Liver (tissue), 9 donors: ENCODE results near the gene WDR7. TPM values are rescaled to one million over a fixed set of nuclear protein-coding genes. Genes with fewer than 3 reads are reported as not detected.

ENCODE experiments used
- DNase-seq: peaks from one replicate; pipeline ENCODE4 v3.0.0-alpha.2; 2017; ENCODE audit warnings: low spot score
- H3K27ac ChIP-seq, 2 donors: one replicate each; pipeline ENCODE4 v1.7.0; 2013; ENCODE audit warnings: inconsistent platforms in 2 of 2, low read length in 2 of 2, control low read depth in 1 of 2, low read depth in 1 of 2, mild to moderate bottlenecking in 1 of 2
- H3K27me3 ChIP-seq, 4 donors: one replicate each; pipeline versions ENCODE4 v1.6.1 to v1.7.0; 2013; ENCODE audit warnings: low read length in 3 of 4, inconsistent platforms in 1 of 4, mild to moderate bottlenecking in 1 of 4, moderate library complexity in 1 of 4; ENCODE audit not compliant: control insufficient read depth in 4 of 4, insufficient read depth in 4 of 4
- H3K36me3 ChIP-seq, 4 donors: one replicate each; pipeline versions ENCODE4 v1.6.1 to v1.7.0; 2013; ENCODE audit warnings: low read length in 3 of 4, mild to moderate bottlenecking in 3 of 4, low read depth in 1 of 4, moderate library complexity in 1 of 4; ENCODE audit not compliant: control insufficient read depth in 4 of 4, insufficient read depth in 3 of 4
- H3K4me1 ChIP-seq, 4 donors: one replicate each; pipeline versions ENCODE4 v1.6.1 to v1.7.0; 2013; ENCODE audit warnings: low read length in 3 of 4, mild to moderate bottlenecking in 3 of 4, moderate library complexity in 1 of 4; ENCODE audit not compliant: control insufficient read depth in 4 of 4, insufficient read depth in 4 of 4
- H3K4me3 ChIP-seq, 3 donors: one replicate each; pipeline versions ENCODE4 v1.6.1 to v1.7.0; 2013; ENCODE audit warnings: low read length in 3 of 3, control low read depth in 1 of 3, low read depth in 1 of 3, mild to moderate bottlenecking in 1 of 3
- H3K9ac ChIP-seq, 2 donors: one replicate each; pipeline ENCODE4 v1.7.0; 2013; ENCODE audit warnings: low read length in 2 of 2, mild to moderate bottlenecking in 2 of 2, moderate library complexity in 2 of 2, control low read depth in 1 of 2, low read depth in 1 of 2
- H3K9me3 ChIP-seq, 4 donors: one replicate each; pipeline versions ENCODE4 v1.6.1 to v1.7.0; 2013; ENCODE audit warnings: low read length in 3 of 4; ENCODE audit not compliant: control insufficient read depth in 4 of 4
- FOXA1 ChIP-seq: IDR thresholded peaks from 2 replicates; pipeline ENCODE4 v1.6.1; 2016; ENCODE audit warnings: antibody characterized with exemption
- FOXA2 ChIP-seq: IDR thresholded peaks from 2 replicates; pipeline ENCODE4 v1.6.1; 2016; ENCODE audit warnings: antibody characterized with exemption
- GABPA ChIP-seq, 2 donors: IDR thresholded peaks in 1 of 2; conservative IDR thresholded peaks in 1 of 2; 2 replicates each; pipeline ENCODE4 v1.6.1; 2016; ENCODE audit warnings: antibody characterized with exemption in 2 of 2, mild to moderate bottlenecking in 1 of 2, moderate library complexity in 1 of 2
- HNF4A ChIP-seq, 2 donors: conservative IDR thresholded peaks; 2 replicates each; pipeline ENCODE4 v1.6.1; 2016; ENCODE audit warnings: antibody characterized with exemption in 2 of 2, mild to moderate bottlenecking in 2 of 2
- HNF4G ChIP-seq: IDR thresholded peaks from 2 replicates; pipeline ENCODE4 v1.6.1; 2016; ENCODE audit warnings: antibody characterized with exemption
- NR2F2 ChIP-seq: IDR thresholded peaks from 2 replicates; pipeline ENCODE4 v1.6.1; 2016; ENCODE audit warnings: antibody characterized with exemption
- RAD21 ChIP-seq, 2 donors: IDR thresholded peaks; 2 replicates each; pipeline ENCODE4 v1.6.1; 2016; ENCODE audit warnings: antibody characterized with exemption in 2 of 2, mild to moderate bottlenecking in 2 of 2
- SP1 ChIP-seq: IDR thresholded peaks from 2 replicates; pipeline ENCODE4 v1.6.1; 2018; ENCODE audit warnings: antibody characterized with exemption, mild to moderate bottlenecking
- TAF1 ChIP-seq: conservative IDR thresholded peaks from 2 replicates; pipeline ENCODE4 v1.6.1; 2016; ENCODE audit warnings: antibody characterized with exemption, mild to moderate bottlenecking
- YY1 ChIP-seq: IDR thresholded peaks from 2 replicates; pipeline ENCODE4 v1.6.1; 2016; ENCODE audit warnings: antibody characterized with exemption, mild to moderate bottlenecking
- whole genome bisulfite sequencing: extraction: QIAGEN DNeasy Blood & Tissue Kit; methylation state at CpG from one replicate; pipeline ENCODE4 v1.1.7; 2013; 5-methylcytosine and 5-hydroxymethylcytosine counted together
- polyA plus RNA-seq, 2 donors: library from polyadenylated mRNA; stranded (reverse) in 1 of 2; unstranded in 1 of 2; fragments of 200-250 nt in 1 of 2; fragments of >200 nt in 1 of 2; fragmentation: Nextera tagmentation in 1 of 2; extraction: Ambion mirVana in 1 of 2; gene quantifications; one replicate each; pipeline versions ENCODE4 v1.2.1 to v1.2.3, GENCODE V29; 2013 to 2015
- total RNA-seq, 2 donors: library from RNA; depleted of rRNA; stranded (reverse); fragments of >200 nt; gene quantifications; one replicate each; pipeline ENCODE4 v1.2.3, GENCODE V29; 2014
- TF ChIP-seq, protein P1 (sequence below): fragments of 150-350 bp; IDR thresholded peaks from 2 replicates; pipeline ENCODE4 v1.5.1; 2017; ENCODE audit warnings: improper control_type of control experiment, low read depth, low read length; ENCODE audit not compliant: missing input control
- TF ChIP-seq, protein P2 (sequence below): IDR thresholded peaks from 2 replicates; pipeline ENCODE4 v1.6.1; 2016; ENCODE audit warnings: antibody characterized with exemption
- TF ChIP-seq, protein P3 (sequence below): IDR thresholded peaks from 2 replicates; pipeline ENCODE4 v1.6.1; 2016; ENCODE audit warnings: antibody characterized with exemption, mild to moderate bottlenecking
- TF ChIP-seq, protein P4 (sequence below): IDR thresholded peaks from 2 replicates; pipeline ENCODE4 v1.6.1; 2016; ENCODE audit warnings: antibody characterized with exemption
- TF ChIP-seq, protein P5 (sequence below): IDR thresholded peaks from 2 replicates; pipeline ENCODE4 v1.6.1; 2016; ENCODE audit warnings: antibody characterized with exemption
- donor health status: healthy.
- donor health status: healthy.
- donor health status: healthy.
- donor health status: healthy.
- donor health status: healthy.

WDR7 gene
- total and polyA plus RNA-seq, 4 donors = 4.5 to 26.6 (median 13.2) TPM

DNA sequence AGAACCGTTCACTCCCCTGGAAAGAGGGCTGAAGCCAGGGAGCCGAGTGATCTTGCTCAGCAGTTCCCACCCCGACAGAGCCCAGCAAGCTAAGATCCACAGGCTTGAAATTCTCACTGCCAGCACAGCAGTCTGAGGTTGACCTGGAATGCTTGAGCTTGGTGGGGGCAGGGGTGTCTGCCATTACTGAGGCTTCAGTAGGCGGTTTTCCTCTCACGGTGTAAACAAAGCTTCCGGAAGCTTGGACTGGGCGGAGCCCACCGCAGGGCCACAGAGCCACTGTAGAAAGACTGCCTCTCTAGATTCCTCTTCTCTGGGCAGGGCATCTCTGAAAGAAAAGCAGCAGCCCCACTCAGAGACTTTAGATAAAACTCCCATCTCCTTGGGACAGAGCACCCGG lies 180.8 kb downstream of the WDR7 start:
- WGBS = 93% methylated on average over 9 of the region's 9 CpGs
- H3K9ac ChIP-seq = no peak overlapping the region
- DNase-seq = no peak
- H3K4me1 ChIP-seq = no peaks in the 10 kb centered on the region
- no peaks in the 10 kb centered on the region for H3K27me3 ChIP-seq
- H3K27ac ChIP-seq = no peak overlapping the region
- TF ChIP-seq HNF4A (conservative IDR thresholded peaks at IDR 0.05) (no peak), YY1 (no peak), RAD21 (IDR thresholded peaks at IDR 0.05) (no peak), TAF1 (no peak), NR2F2 (no peak)
- TF ChIP-seq, protein P1, sequence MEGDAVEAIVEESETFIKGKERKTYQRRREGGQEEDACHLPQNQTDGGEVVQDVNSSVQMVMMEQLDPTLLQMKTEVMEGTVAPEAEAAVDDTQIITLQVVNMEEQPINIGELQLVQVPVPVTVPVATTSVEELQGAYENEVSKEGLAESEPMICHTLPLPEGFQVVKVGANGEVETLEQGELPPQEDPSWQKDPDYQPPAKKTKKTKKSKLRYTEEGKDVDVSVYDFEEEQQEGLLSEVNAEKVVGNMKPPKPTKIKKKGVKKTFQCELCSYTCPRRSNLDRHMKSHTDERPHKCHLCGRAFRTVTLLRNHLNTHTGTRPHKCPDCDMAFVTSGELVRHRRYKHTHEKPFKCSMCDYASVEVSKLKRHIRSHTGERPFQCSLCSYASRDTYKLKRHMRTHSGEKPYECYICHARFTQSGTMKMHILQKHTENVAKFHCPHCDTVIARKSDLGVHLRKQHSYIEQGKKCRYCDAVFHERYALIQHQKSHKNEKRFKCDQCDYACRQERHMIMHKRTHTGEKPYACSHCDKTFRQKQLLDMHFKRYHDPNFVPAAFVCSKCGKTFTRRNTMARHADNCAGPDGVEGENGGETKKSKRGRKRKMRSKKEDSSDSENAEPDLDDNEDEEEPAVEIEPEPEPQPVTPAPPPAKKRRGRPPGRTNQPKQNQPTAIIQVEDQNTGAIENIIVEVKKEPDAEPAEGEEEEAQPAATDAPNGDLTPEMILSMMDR = no peak
- no peaks in the 10 kb centered on the region for H3K9me3 ChIP-seq
- H3K36me3 ChIP-seq = peaks cover 0 to 1% (median 0%) of the 10 kb centered on the region in 4 donors
- H3K4me3 ChIP-seq = no peak overlapping the region

DNA sequence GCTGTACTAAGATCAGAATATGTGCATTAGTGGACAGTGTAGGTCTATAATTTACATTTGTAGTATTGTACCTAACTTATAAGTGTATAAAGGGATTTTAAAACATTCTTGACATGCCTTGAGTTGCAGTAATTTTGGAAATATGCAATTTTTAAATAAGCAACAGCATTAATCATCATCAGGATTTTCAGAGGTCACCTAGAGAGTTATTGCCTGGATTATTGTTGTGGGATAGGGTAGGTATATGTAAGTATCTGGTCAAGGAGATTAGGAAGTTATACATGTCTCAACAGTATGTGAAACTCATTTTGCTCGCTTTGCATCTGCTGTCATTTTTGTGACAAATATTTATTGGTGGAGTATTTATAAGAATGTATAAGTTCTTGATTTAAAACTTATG lies 184.2 kb downstream of the WDR7 start:
- H3K9ac ChIP-seq = no peak overlapping the region
- H3K27ac ChIP-seq = no peak overlapping the region
- WGBS = 95% methylated on average over 1 of the region's 1 CpG
- DNase-seq = no peak
- no peaks in the 10 kb centered on the region for H3K9me3 ChIP-seq
- TF ChIP-seq, protein P2, sequence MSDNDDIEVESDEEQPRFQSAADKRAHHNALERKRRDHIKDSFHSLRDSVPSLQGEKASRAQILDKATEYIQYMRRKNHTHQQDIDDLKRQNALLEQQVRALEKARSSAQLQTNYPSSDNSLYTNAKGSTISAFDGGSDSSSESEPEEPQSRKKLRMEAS = no peak
- TF ChIP-seq, protein P3, sequence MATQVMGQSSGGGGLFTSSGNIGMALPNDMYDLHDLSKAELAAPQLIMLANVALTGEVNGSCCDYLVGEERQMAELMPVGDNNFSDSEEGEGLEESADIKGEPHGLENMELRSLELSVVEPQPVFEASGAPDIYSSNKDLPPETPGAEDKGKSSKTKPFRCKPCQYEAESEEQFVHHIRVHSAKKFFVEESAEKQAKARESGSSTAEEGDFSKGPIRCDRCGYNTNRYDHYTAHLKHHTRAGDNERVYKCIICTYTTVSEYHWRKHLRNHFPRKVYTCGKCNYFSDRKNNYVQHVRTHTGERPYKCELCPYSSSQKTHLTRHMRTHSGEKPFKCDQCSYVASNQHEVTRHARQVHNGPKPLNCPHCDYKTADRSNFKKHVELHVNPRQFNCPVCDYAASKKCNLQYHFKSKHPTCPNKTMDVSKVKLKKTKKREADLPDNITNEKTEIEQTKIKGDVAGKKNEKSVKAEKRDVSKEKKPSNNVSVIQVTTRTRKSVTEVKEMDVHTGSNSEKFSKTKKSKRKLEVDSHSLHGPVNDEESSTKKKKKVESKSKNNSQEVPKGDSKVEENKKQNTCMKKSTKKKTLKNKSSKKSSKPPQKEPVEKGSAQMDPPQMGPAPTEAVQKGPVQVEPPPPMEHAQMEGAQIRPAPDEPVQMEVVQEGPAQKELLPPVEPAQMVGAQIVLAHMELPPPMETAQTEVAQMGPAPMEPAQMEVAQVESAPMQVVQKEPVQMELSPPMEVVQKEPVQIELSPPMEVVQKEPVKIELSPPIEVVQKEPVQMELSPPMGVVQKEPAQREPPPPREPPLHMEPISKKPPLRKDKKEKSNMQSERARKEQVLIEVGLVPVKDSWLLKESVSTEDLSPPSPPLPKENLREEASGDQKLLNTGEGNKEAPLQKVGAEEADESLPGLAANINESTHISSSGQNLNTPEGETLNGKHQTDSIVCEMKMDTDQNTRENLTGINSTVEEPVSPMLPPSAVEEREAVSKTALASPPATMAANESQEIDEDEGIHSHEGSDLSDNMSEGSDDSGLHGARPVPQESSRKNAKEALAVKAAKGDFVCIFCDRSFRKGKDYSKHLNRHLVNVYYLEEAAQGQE = no peak
- H3K27me3 ChIP-seq = no peaks in the 10 kb centered on the region
- H3K4me1 ChIP-seq = no peaks in the 10 kb centered on the region
- H3K4me3 ChIP-seq = no peak overlapping the region
- H3K36me3 ChIP-seq = peaks cover 0 to 1% (median 0%) of the 10 kb centered on the region in 4 donors

DNA sequence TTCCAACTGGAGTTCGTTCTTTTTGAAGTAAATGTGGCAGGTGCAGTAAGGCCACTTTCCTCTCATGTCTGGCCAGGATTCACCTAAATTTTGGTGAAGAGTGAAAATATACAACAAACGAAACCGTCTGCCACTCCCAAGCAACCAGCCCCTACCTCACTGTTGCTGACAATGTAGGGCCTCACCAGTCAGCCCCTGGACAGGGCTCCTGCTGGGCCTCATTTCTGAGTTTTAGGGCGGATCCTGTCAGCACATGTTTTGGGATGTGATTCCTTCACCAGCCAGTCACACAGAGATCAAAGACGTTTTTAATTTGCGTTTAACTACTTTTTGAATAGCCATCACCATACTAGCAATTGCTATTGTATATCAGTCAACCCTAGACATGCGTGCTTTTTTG lies 185.0 kb downstream of the WDR7 start:
- H3K4me1 ChIP-seq = no peaks in the 10 kb centered on the region
- no peak overlapping the region for H3K4me3 ChIP-seq
- peaks cover 0 to 1% (median 0%) of the 10 kb centered on the region in 4 donors for H3K36me3 ChIP-seq
- H3K9me3 ChIP-seq = no peaks in the 10 kb centered on the region
- 94% methylated on average over 7 of the region's 7 CpGs for WGBS
- no peaks in the 10 kb centered on the region for H3K27me3 ChIP-seq
- H3K9ac ChIP-seq = no peak overlapping the region
- TF ChIP-seq FOXA1 = no peak
- no peak for TF ChIP-seq GABPA (IDR thresholded peaks at IDR 0.05 in 1 of 2, conservative IDR thresholded peaks at IDR 0.05 in 1 of 2)
- no peak for TF ChIP-seq HNF4A (conservative IDR thresholded peaks at IDR 0.05)
- TF ChIP-seq, protein P3 = no peak
- TF ChIP-seq, protein P4, sequence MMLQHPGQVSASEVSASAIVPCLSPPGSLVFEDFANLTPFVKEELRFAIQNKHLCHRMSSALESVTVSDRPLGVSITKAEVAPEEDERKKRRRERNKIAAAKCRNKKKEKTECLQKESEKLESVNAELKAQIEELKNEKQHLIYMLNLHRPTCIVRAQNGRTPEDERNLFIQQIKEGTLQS = no peak
- no peak for TF ChIP-seq FOXA2
- no peak for TF ChIP-seq SP1
- no peak for TF ChIP-seq HNF4G
- TF ChIP-seq, protein P2 = no peak
- TF ChIP-seq, protein P5, sequence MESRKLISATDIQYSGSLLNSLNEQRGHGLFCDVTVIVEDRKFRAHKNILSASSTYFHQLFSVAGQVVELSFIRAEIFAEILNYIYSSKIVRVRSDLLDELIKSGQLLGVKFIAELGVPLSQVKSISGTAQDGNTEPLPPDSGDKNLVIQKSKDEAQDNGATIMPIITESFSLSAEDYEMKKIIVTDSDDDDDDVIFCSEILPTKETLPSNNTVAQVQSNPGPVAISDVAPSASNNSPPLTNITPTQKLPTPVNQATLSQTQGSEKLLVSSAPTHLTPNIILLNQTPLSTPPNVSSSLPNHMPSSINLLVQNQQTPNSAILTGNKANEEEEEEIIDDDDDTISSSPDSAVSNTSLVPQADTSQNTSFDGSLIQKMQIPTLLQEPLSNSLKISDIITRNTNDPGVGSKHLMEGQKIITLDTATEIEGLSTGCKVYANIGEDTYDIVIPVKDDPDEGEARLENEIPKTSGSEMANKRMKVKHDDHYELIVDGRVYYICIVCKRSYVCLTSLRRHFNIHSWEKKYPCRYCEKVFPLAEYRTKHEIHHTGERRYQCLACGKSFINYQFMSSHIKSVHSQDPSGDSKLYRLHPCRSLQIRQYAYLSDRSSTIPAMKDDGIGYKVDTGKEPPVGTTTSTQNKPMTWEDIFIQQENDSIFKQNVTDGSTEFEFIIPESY = no peak
- TF ChIP-seq NR2F2 = no peak
- DNase-seq = no peak
- H3K27ac ChIP-seq = no peak overlapping the region
